Suppressor macrophage treated with lipopolysaccharide for 1 hour (primary cell): ENCODE data around the gene AHSG.

Source experiments
- DNase-seq, 3 donors: peaks; one replicate each; pipeline ENCODE4 v3.0.0-alpha.2; 2020 to 2022

AHSG gene

GRCh38 chr3:186593862-186594261, 19.0 kb upstream of the AHSG start:
- DNase-seq, result no peak

- DNase-seq, result no peak
These were observed 18.2 kb upstream of the AHSG start for GRCh38 chr3:186594591-186595113.

GRCh38 chr3:186596568-186597287, 16.1 kb upstream of the AHSG start:
- no peak for DNase-seq

- no peak for DNase-seq
These were observed 14.6 kb upstream of the AHSG start for GRCh38 chr3:186598108-186598784.

GRCh38 chr3:186598794-186599141, 14.1 kb upstream of the AHSG start:
- DNase-seq, result no peak

- DNase-seq, result no peak
These were observed 13.6 kb upstream of the AHSG start for GRCh38 chr3:186599142-186599784.

GRCh38 chr3:186599785-186600166, 13.1 kb upstream of the AHSG start:
- DNase-seq, result no peak

GRCh38 chr3:186600896-186601295, 12.0 kb upstream of the AHSG start:
- no peak for DNase-seq

- no peak for DNase-seq
These were observed 9.7 kb upstream of the AHSG start for GRCh38 chr3:186603159-186603558.

- DNase-seq, result no peak
These were observed 7.8 kb upstream of the AHSG start for GRCh38 chr3:186605078-186605477.

- DNase-seq, result no peak
These were observed 7.0 kb upstream of the AHSG start for GRCh38 chr3:186605561-186606545.

GRCh38 chr3:186608624-186609215, 4.1 kb upstream of the AHSG start:
- DNase-seq, result no peak

GRCh38 chr3:186609247-186609868, 3.5 kb upstream of the AHSG start:
- peak; percentile 25 to 31 (median 26) for DNase-seq

GRCh38 chr3:186612065-186612464, 795 bp upstream of the AHSG start:
- no peak for DNase-seq

GRCh38 chr3:186613637-186614265, 891 bp downstream of the AHSG start:
- no peak for DNase-seq

GRCh38 chr3:186614266-186614596, 1.4 kb downstream of the AHSG start:
- DNase-seq, result no peak

GRCh38 chr3:186614597-186615483, 2.0 kb downstream of the AHSG start:
- peak; percentile 69 to 80 (median 76) for DNase-seq

GRCh38 chr3:186616299-186616617, 3.4 kb downstream of the AHSG start:
- DNase-seq, result no peak

GRCh38 chr3:186617036-186617946, 4.4 kb downstream of the AHSG start:
- peak; percentile 87 to 93 (median 89) for DNase-seq
